Activated CD4-positive, alpha-beta T cell treated with anti-CD3 and anti-CD28 coated beads, Interleukin-2, amount 50 U/mL, for 1 hour (primary cell): ENCODE data around the gene LMLN.
"Not testable (repeated sequence)": the region's sequence is repeated elsewhere in the genome, so short reads cannot be mapped to it uniquely, and the experiment has no call there.

Experiments
- DNase-seq: peaks from one replicate; pipeline ENCODE4 v3.0.0-alpha.2; 2020

Gene LMLN

GRCh38 chr3:197959891-197960693, at the start of gene LMLN:
LMLN (plus strand) TSS chr3:197960217; CDS start chr3:197960246, 29 bp downstream.
- peak; percentile 92 for DNase-seq

- no peak for DNase-seq
Measured at GRCh38 chr3:197912741-197913476, 47.1 kb upstream of the LMLN start.

- DNase-seq: no peak
Measured at GRCh38 chr3:197913641-197914380, 46.2 kb upstream of the LMLN start.

- DNase-seq: not testable (repeated sequence)
Measured at GRCh38 chr3:197921429-197922275, 38.4 kb upstream of the LMLN start.

- DNase-seq: no peak
Measured at GRCh38 chr3:197926418-197926817, 33.6 kb upstream of the LMLN start.

GRCh38 chr3:197927578-197927977, 32.4 kb upstream of the LMLN start:
- not testable (repeated sequence) for DNase-seq

- no peak for DNase-seq
Measured at GRCh38 chr3:197936819-197937384, 23.1 kb upstream of the LMLN start.

- DNase-seq: no peak
Measured at GRCh38 chr3:197940745-197941384, 19.2 kb upstream of the LMLN start.

- no peak for DNase-seq
Measured at GRCh38 chr3:197942956-197943556, 17.0 kb upstream of the LMLN start.

- no peak for DNase-seq
Measured at GRCh38 chr3:197949191-197949777, 10.7 kb upstream of the LMLN start.

- DNase-seq: peak; percentile 79
Measured at GRCh38 chr3:197949778-197950676, 10.0 kb upstream of the LMLN start, which contains the start of gene RPL35A. RPL35A (plus strand) TSS chr3:197950190; CDS start chr3:197950968, 778 bp downstream.

- no peak for DNase-seq
Measured at GRCh38 chr3:197950677-197951061, 9.3 kb upstream of the LMLN start.

GRCh38 chr3:197951392-197951990, 8.5 kb upstream of the LMLN start:
- DNase-seq: no peak

- no peak for DNase-seq
Measured at GRCh38 chr3:197952440-197952839, 7.6 kb upstream of the LMLN start.

- no peak for DNase-seq
Measured at GRCh38 chr3:197953325-197953724, 6.7 kb upstream of the LMLN start.

GRCh38 chr3:197953881-197954280, 6.1 kb upstream of the LMLN start:
- no peak for DNase-seq

GRCh38 chr3:197955892-197956477, 4.0 kb upstream of the LMLN start:
- no peak for DNase-seq

GRCh38 chr3:197956626-197956988, 3.4 kb upstream of the LMLN start:
- DNase-seq: no peak

GRCh38 chr3:197957790-197958133, 2.3 kb upstream of the LMLN start:
- no peak for DNase-seq
